NCI-H1436 (cell line): ENCODE data around the gene TRPM3.

ENCODE experiments used
- DNase-seq: peaks from one replicate; lab custom pipeline; 2025; lab: John Stamatoyannopoulos, UW

TRPM3 gene

DNA sequence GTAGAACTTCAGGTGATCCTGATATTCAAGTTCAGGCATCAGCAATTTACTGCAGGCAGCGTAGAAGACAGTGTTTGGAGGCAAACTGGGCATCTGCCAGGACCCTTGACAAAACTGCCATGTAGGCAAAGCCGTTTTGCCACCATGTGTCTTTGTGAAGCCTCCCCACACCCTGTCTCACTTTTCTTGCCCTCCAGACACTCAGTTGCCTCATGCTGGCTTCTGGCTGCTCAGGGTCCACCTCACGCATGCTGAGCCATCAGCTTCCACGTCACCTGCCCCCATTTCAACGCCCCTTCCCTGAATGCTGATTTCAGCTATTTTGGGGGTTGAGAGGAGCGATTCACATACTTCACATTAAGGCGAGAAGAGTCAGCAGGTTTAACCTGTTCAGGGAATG, 541.7 kb downstream of the TRPM3 start:
- no peak for DNase-seq

GRCh38 chr9:70578720-70579119, 542.7 kb downstream of the TRPM3 start:
- no peak for DNase-seq

- no peak for DNase-seq
Measured at GRCh38 chr9:70577671-70578070, 543.8 kb downstream of the TRPM3 start.

DNA sequence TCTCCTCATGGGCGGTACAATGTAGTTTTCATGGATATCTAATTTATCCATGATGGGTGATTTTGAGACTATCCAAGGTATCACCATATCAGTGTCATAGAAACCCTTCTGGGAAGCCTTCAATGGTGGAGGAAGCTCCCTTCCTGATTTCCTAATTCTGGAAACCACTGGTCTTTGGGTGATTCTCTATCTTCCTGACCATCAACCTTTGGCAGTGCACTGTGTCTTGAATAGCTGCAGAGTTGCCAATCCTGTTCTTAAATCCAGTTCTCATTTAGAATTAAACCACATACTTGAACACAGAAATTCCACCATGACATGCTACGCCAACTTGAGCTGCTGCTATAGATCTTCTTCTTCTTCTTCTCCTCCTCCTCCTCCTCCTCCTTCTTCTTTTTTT, 545.3 kb downstream of the TRPM3 start:
- no peak for DNase-seq

GRCh38 chr9:70574151-70574837, 547.1 kb downstream of the TRPM3 start:
- no peak for DNase-seq

DNA sequence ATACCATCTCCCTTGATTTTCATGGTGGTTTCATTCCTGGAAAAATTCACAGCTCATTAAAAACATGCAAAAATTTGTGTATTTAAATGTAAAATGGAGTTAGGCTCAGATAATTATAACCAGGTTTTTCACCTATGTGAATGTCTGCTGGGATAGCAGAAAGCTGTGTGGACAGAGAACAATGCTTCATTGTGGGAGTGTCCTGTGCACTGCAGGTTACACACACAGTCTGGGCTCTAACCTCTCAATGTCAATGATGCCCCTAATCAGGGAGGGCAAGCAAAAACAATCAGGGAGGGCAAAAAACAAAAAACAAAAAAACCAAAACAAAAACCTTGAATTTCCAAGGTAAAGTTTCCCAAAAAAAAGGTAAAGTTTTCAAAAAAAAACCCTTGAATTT, 548.1 kb downstream of the TRPM3 start:
- no peak for DNase-seq

DNA sequence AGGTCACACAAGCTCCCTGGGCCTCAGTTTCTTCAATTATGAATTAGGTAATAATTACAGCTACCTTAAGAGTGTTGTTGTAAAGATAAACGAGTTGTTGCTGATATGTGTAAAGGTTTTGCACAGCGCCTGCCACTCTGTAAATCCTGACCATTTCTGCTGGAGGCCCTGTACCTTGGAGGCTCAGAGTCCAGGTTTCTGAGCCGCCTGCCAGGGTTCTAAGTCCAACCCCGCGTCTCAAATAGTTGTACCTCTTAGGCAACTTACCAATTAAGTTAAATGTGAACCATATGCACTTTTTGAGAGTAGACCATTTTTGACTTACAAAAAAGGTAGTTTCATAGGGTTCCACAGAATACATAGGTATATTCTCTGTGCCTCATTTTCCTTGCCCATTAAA, 550.2 kb downstream of the TRPM3 start:
- DNase-seq = no peak

GRCh38 chr9:70569791-70570190, 551.6 kb downstream of the TRPM3 start:
- no peak for DNase-seq

- DNase-seq = no peak
Measured at GRCh38 chr9:70569070-70569772, 552.2 kb downstream of the TRPM3 start.

GRCh38 chr9:70567511-70567910, 553.9 kb downstream of the TRPM3 start:
- DNase-seq = no peak

GRCh38 chr9:70566751-70567150, 554.7 kb downstream of the TRPM3 start:
- DNase-seq = no peak

DNA sequence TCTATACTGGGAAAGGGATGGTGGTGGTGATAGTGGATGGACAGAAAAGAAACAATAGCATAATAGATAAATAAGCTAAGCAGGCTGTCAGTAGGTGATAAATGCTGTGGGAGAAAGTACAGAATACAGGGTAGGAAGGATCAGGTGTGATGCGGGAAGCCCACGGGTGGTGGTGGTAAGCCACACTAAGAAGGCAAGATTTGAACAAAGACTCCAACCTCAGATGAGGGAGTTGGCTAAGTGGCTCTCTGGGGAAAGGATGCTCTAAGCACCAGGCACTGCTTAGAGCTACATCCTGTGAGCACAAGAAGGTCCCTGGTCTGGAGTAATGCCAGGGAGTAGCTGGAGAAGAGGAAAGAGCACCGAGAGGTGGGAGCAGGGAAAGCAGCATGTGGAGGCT, 555.4 kb downstream of the TRPM3 start:
- no peak for DNase-seq

DNA sequence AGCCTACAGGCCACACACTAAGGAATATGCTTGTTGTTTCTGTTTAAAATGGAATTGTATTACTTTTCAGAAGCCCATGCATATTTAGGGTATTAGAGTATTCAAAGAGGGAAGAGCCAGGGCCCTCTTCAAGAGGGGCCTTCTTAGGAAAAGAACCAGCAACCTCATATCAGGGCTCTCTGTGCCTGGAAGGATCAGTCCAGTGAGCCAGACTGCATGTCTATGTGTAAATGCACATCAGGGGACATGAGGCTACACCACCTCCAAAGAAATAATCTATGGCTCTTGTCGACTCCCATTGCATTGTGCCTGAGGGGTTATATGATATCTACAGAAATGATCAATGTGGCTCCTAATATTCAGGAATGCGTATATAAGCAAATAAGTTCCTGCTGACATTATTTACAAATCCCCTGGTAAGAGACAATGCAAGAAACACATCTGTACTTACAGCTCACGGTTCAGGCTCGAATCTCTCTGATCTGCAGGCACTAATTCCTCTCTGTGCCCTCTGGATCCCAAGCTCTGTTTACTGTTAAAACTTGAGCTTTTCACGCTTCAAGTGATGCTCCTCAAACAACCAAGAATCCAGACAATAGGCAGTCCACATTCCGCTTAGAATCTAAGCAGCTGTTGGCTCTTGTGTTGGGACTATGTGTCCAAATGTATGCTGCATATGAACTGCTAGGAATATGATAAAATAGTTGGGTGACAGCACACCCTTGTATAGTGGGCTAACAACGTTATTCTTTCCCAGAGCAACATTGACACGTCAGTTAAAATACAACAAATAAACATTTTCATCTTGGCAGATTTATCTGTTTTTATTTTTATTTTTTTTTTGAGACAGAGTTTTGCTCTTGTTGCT, 556.7 kb downstream of the TRPM3 start:
- DNase-seq = no peak

DNA sequence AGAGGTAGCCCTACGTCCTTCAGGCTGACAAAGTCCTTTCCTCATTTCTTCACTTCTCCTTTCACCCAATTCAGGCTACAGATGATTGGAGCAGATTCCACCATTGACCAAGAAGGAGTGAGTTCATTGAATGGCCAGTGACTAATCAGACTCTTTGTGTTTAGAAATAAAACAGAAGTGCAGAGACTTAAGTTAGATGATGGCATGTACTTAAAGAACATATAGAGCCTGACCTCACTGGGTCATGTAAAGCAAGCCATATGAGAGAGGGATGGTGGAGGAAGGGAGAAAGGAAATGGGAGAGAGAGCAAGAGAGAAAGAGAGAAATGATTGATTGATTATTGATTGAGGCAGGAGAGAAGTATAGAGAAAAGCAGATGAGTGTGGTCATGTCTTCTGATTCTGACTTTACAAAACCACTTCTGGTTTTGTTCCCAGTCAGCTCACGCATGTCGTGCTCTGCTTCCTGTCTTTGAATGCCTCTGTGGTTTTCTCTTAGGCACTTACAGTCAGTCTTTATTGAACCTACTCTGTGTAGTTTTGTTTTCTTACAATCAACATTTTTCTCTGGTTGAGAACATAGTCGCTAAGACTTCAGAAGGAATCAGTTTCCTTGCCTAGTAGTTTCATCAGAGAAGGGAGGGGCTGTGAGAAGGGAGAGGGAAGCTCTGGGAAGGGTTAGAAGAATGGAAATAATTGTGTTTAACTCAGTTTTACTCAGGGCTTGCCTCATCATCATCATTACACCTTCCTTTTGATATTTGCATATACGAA, 557.8 kb downstream of the TRPM3 start:
- DNase-seq = no peak

GRCh38 chr9:70563010-70563409, 558.4 kb downstream of the TRPM3 start:
- DNase-seq = no peak

GRCh38 chr9:70561786-70562395, 559.5 kb downstream of the TRPM3 start:
- DNase-seq = no peak

- no peak for DNase-seq
Measured at GRCh38 chr9:70561111-70561510, 560.3 kb downstream of the TRPM3 start.

DNA sequence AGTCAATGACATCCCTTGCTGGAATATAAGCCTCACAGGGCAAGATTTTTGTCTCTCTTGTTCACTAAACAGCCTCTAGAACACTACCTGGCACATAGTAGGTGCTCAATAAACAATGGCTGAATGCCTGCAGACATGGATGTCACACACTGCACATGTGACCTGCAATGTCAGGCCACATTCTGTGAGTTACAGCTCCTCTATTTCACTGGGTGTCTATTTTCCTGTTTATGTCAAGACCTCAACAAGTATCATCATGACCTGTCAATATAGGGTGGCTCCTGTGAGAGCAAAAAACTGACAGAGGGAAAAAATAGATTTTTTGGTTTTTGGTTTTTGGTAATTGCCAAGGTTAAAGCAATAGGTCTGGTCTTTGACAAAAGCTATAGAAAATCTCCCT, 562.3 kb downstream of the TRPM3 start:
- DNase-seq = no peak

- no peak for DNase-seq
Measured at GRCh38 chr9:70557661-70558369, 563.6 kb downstream of the TRPM3 start.

GRCh38 chr9:70556771-70557170, 564.6 kb downstream of the TRPM3 start:
- DNase-seq = no peak

DNA sequence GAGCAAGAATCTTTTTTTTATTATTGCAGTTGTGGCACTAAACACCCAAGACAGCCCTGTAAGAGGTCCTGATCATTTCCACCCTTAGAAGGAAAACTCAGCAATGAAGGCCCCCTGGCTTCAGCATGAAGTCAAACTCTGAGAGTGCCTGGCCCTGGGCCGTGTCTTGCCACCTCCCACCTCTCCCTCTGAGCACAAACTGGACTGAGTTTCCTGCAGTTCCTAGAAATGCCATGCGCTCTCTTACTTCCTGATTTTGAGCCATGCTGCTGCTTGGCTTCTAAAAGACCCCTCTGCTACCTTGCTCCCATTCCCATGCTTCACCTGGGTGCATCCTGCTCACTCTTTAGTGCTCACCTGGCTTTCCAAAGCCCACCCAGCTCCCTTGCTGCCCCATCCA, 566.5 kb downstream of the TRPM3 start:
- DNase-seq = no peak
